ENCODE measurements around the gene DENND5A. TPM values are rescaled to one million over a fixed set of nuclear protein-coding genes. Genes with fewer than 3 reads are reported as not detected.

DENND5A gene
- polyA plus RNA-seq, 1 experiment, result 145 TPM

DNA sequence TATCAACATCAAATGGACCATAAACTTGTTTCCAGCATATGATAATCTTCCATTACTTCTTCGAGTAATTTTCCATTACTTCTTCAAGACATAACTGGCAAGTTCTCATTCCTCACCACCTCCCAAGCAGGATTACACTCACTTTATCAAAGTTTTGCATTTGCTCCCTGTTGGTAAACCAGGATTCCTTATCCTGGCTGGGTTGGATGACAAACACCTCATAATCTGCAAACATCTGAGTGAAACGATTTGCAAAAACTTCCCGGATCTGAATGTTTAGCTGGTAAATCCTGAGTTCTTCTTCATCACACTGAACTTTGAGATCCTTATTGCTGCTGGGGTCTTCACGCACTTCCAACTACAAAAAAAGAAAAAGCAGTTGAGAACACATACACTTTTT is 86.4 kb downstream of the DENND5A start:
- no peak overlapping the region for H3K27ac ChIP-seq (ENCODE audit: low read depth, low read length)
- no peak for DNase-seq (ENCODE audit: low read depth, low spot score)
- H3K9me3 ChIP-seq (ENCODE audit: control insufficient read depth, insufficient read depth, low read length), result no peaks in the 10 kb centered on the region
- H3K27me3 ChIP-seq (ENCODE audit: control insufficient read depth, insufficient read depth, low read length), result no peaks in the 10 kb centered on the region
- no peak overlapping the region for H3K4me3 ChIP-seq (ENCODE audit: low read depth, low read length)
- TF ChIP-seq CTCF (IDR thresholded peaks at IDR 0.05; ENCODE audit: low read depth, low read length), result no peak
- ChIA-PET CTCF (no interaction called here), POLR2A (no interaction called here)

GRCh38 chr11:9177438-9178091 is 87.6 kb downstream of the DENND5A start:
- DNase-seq (ENCODE audit: low read depth, low spot score), result no peak
- Histone ChIP-seq H3K4me3 (ENCODE audit: low read depth, low read length) (no peak overlapping the region), H3K27me3 (ENCODE audit: control insufficient read depth, insufficient read depth, low read length) (no peaks in the 10 kb centered on the region), H3K9me3 (ENCODE audit: control insufficient read depth, insufficient read depth, low read length) (no peaks in the 10 kb centered on the region), H3K27ac (ENCODE audit: low read depth, low read length) (no peak overlapping the region)
- no peak for TF ChIP-seq CTCF (IDR thresholded peaks at IDR 0.05; ENCODE audit: low read depth, low read length)
- ChIA-PET POLR2A (no interaction called here), CTCF (interaction anchor here (1.2 kb wide), 1 partner anchor 329 kb away, joined by 3 read pairs; no protein-coding TSS in a partner anchor)

- DNase-seq (ENCODE audit: low read depth, low spot score), result no peak
- Histone ChIP-seq H3K27ac (ENCODE audit: low read depth, low read length) (no peak overlapping the region), H3K9me3 (ENCODE audit: control insufficient read depth, insufficient read depth, low read length) (no peaks in the 10 kb centered on the region), H3K27me3 (ENCODE audit: control insufficient read depth, insufficient read depth, low read length) (no peaks in the 10 kb centered on the region), H3K4me3 (ENCODE audit: low read depth, low read length) (no peak overlapping the region)
- ChIA-PET POLR2A (no interaction called here), CTCF (interaction anchor here (1.2 kb wide), 1 partner anchor 330 kb away, joined by 3 read pairs; no protein-coding TSS in a partner anchor)
- no peak for TF ChIP-seq CTCF (IDR thresholded peaks at IDR 0.05; ENCODE audit: low read depth, low read length)
Observed at GRCh38 chr11:9176550-9176949, 88.6 kb downstream of the DENND5A start.

DNA sequence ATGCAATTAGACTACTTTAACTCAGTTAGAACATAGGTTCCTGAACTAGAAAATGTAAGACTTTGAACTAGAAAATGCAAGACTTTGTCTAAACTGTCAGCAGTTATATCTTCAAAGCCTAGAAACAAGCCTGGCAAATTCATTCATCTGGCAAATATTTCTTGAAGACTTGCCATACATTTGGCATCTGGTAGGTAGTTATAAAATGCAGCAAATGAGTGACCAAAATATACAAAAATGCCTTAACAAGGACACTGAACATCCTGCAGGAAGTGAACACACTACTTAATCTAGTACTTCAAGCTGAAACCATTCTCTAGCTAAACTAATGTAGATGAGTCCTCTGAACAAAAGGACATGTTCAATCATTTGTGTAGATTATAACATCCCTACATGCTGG is 89.0 kb downstream of the DENND5A start:
- no peak for TF ChIP-seq CTCF (IDR thresholded peaks at IDR 0.05; ENCODE audit: low read depth, low read length)
- no peak for DNase-seq (ENCODE audit: low read depth, low spot score)
- Histone ChIP-seq H3K27me3 (ENCODE audit: control insufficient read depth, insufficient read depth, low read length) (no peaks in the 10 kb centered on the region), H3K9me3 (ENCODE audit: control insufficient read depth, insufficient read depth, low read length) (no peaks in the 10 kb centered on the region), H3K4me3 (ENCODE audit: low read depth, low read length) (no peak overlapping the region), H3K27ac (ENCODE audit: low read depth, low read length) (no peak overlapping the region)
- CTCF ChIA-PET, result no interaction called here
- POLR2A ChIA-PET, result no interaction called here

GRCh38 chr11:9172389-9172788 is 92.8 kb downstream of the DENND5A start:
- CTCF ChIA-PET, result interaction anchor here (1.0 kb wide), 1 partner anchor 334 kb away, joined by 4 read pairs; no protein-coding TSS in a partner anchor
- Histone ChIP-seq H3K27me3 (ENCODE audit: control insufficient read depth, insufficient read depth, low read length) (no peaks in the 10 kb centered on the region), H3K27ac (ENCODE audit: low read depth, low read length) (no peak overlapping the region), H3K4me3 (ENCODE audit: low read depth, low read length) (no peak overlapping the region), H3K9me3 (ENCODE audit: control insufficient read depth, insufficient read depth, low read length) (no peaks in the 10 kb centered on the region)
- TF ChIP-seq CTCF (IDR thresholded peaks at IDR 0.05; ENCODE audit: low read depth, low read length), result no peak
- no peak for DNase-seq (ENCODE audit: low read depth, low spot score)
- POLR2A ChIA-PET, result no interaction called here

Measured in AG04450 (cell line).